K562 (cell line): ENCODE measurements around the gene MATN4. TPM values are rescaled to one million over a fixed set of nuclear protein-coding genes. Genes with fewer than 3 reads are reported as not detected.

Source experiments
- ATAC-seq: fragments of 200-7000 bp; cut with Tn5 transposase; 3 replicates; pipeline ENCODE4 v1.9.1; 2020; ENCODE audit warnings: moderate library complexity
- BruUV-seq: library from RNA; stranded (reverse); fragments of 400-500 nt; replicated peaks from 2 replicates; lab custom pipeline; 2021; lab: Mats Ljungman, UMichigan
- CTCF ChIA-PET: fragments of 300-600 bp; formaldehyde crosslinking; extraction: SDS; loops from one replicate; lab custom pipeline; 2021; ENCODE audit warnings: low intra/inter-chr PET ratio; lab: Yijun Ruan, JAX
- POLR2A ChIA-PET: fragments of 300-600, 350-650 bp; sonication (Branson Sonifier 250); formaldehyde crosslinking; extraction: SDS; loops from one replicate; lab custom pipeline; 2021; ENCODE audit warnings: antibody characterized with exemption, inconsistent platforms; lab: Yijun Ruan, JAX
- DNase-seq, 4 experiments: peaks; one replicate each; pipeline versions ENCODE4 v3.0.0 to v3.0.0-alpha.2; 2011 to 2018; ENCODE audit warnings: low spot score in 3 of 4, mixed read lengths in 3 of 4; ENCODE audit errors: extremely low read depth in 1 of 4
- FAIRE-seq: peaks from 2 replicates; lab custom pipeline; 2011; peaks lifted over from hg19 to GRCh38; lab: Jason Lieb, UNC
- H2AFZ ChIP-seq: 2 replicates; pipeline ENCODE4 v1.6.0; 2011; ENCODE audit warnings: low read depth, low read length, control low read depth, inconsistent platforms
- H3K27ac ChIP-seq: fragments of 200-600 bp; 3 replicates; pipeline ENCODE4 v1.8.0; 2011; ENCODE audit warnings: low read depth, mild to moderate bottlenecking, control low read depth, inconsistent platforms, low read length, moderate library complexity, mixed read lengths; ENCODE audit errors: extremely low read depth
- H3K27me3 ChIP-seq, 2 experiments: fragments of 300-600 bp in 1 of 2; 2 replicates in 1 of 2; 3 replicates in 1 of 2; pipeline versions ENCODE4 v1.6.0 to v1.8.0; 2011; ENCODE audit warnings: inconsistent platforms in 2 of 2, low read length in 2 of 2, mild to moderate bottlenecking in 1 of 2, mixed read lengths in 1 of 2, moderate library complexity in 1 of 2; ENCODE audit not compliant: control insufficient read depth in 2 of 2, insufficient read depth in 2 of 2
- H3K36me3 ChIP-seq: fragments of 300-600 bp; 3 replicates; pipeline ENCODE4 v1.8.0; 2011; ENCODE audit warnings: mild to moderate bottlenecking, low read length, inconsistent platforms; ENCODE audit not compliant: control insufficient read depth, insufficient read depth
- H3K4me1 ChIP-seq, 2 experiments: fragments of 200-600 bp in 1 of 2; replicated peaks in 1 of 2; 2 replicates in 1 of 2; 3 replicates in 1 of 2; pipeline versions ENCODE4 v1.5.1 to v1.8.0; 2011; ENCODE audit warnings: inconsistent platforms in 2 of 2, low read length in 2 of 2, mild to moderate bottlenecking in 1 of 2, mixed read lengths in 1 of 2, moderate library complexity in 1 of 2; ENCODE audit not compliant: control insufficient read depth in 2 of 2, insufficient read depth in 2 of 2
- H3K4me2 ChIP-seq: 2 replicates; pipeline ENCODE4 v1.6.1; 2011; ENCODE audit warnings: low read length, control low read depth, inconsistent platforms, mixed read lengths; ENCODE audit not compliant: insufficient read depth
- H3K4me3 ChIP-seq: fragments of 200-600 bp; sonication (generic), shearing (Covaris generic); 2 replicates; pipeline ENCODE4 v1.5.1; 2016; ENCODE audit warnings: control low read depth, inconsistent platforms
- H3K79me2 ChIP-seq: fragments of 200-600 bp; 3 replicates; pipeline ENCODE4 v1.8.0; 2011; ENCODE audit warnings: low read length, inconsistent platforms; ENCODE audit not compliant: control insufficient read depth, insufficient read depth
- H3K9ac ChIP-seq, 2 experiments: 2 replicates each; pipeline versions ENCODE4 v1.6.0 to v1.6.1; 2011; ENCODE audit warnings: low read depth in 2 of 2, low read length in 2 of 2, control low read depth in 1 of 2, inconsistent platforms in 1 of 2, mild to moderate bottlenecking in 1 of 2, mixed read lengths in 1 of 2; ENCODE audit not compliant: insufficient read depth in 1 of 2
- H3K9me1 ChIP-seq: one replicate; pipeline ENCODE4 v1.6.0; 2011; ENCODE audit warnings: inconsistent platforms, mild to moderate bottlenecking, low read length, moderate library complexity; ENCODE audit not compliant: control insufficient read depth, insufficient read depth
- H3K9me3 ChIP-seq: replicated peaks from 2 replicates; pipeline ENCODE4 v1.5.1; 2011; ENCODE audit warnings: low read depth, low read length, inconsistent platforms; ENCODE audit not compliant: control insufficient read depth, insufficient read depth
- H4K20me1 ChIP-seq: replicated peaks from 2 replicates; pipeline ENCODE4 v1.6.1; 2011; ENCODE audit warnings: low read length, inconsistent platforms, mixed read lengths; ENCODE audit not compliant: control insufficient read depth, insufficient read depth
- FOXA1 ChIP-seq: fragments of 450-650 bp; IDR thresholded peaks from 2 replicates; pipeline ENCODE4 v1.6.1; 2016; ENCODE audit warnings: mild to moderate bottlenecking, borderline replicate concordance
- SIN3A ChIP-seq, 2 experiments: fragments of 150-350 bp in 1 of 2; IDR thresholded peaks; 2 replicates each; pipeline ENCODE4 v1.6.1; 2011 to 2016; ENCODE audit warnings: borderline replicate concordance in 2 of 2, low read depth in 2 of 2, low read length in 2 of 2, mild to moderate bottlenecking in 2 of 2, moderate library complexity in 2 of 2; ENCODE audit not compliant: control insufficient read depth in 1 of 2
- WGBS: fragments of 100-300 bp; shearing (Covaris generic); methylation state at CpG from one replicate; pipeline ENCODE4 v1.1.6; 2016; ENCODE audit warnings: low coverage, mixed read lengths; ENCODE audit not compliant: insufficient coverage; ENCODE audit errors: missing lambda C conversion rate; 5-methylcytosine and 5-hydroxymethylcytosine counted together
- in situ Hi-C: fragments of 300-500 bp; cut with MboI; formaldehyde crosslinking; loops from 4 replicates; pipeline ENCODE4 v1.15.0; 2018; ENCODE audit warnings: inconsistent platforms, mixed read lengths
- intact Hi-C: fragments of 100-400 bp; cut with micrococcal nuclease; formaldehyde crosslinking; loops from 2 replicates; pipeline ENCODE4 v1.14.2; 2022
- polyA plus RNA-seq, 8 experiments: library from polyadenylated mRNA; depleted of rRNA in 4 of 8; stranded (reverse) in 5 of 8; unstranded in 3 of 8; fragments of >200 nt; fragmentation: Nextera tagmentation in 2 of 8; fragmentation: Illumina TruSeq in 1 of 8; extraction: Ambion mirVana in 2 of 8; extraction: Trizol in 1 of 8; gene quantifications; 2 replicates each; pipeline versions ENCODE4 v1.2.1 to v1.2.3, GENCODE V29; 2011 to 2014; ENCODE audit warnings: inconsistent platforms in 1 of 8, missing spikeins in 1 of 8
- total RNA-seq, 7 experiments: library from RNA; depleted of rRNA in 6 of 7; stranded (reverse); fragments of >200 nt in 6 of 7; fragmentation: Illumina TruSeq in 2 of 7; extraction: Trizol in 2 of 7; gene quantifications; 2 replicates each; pipeline versions ENCODE4 v1.2.1 to v1.2.3, GENCODE V29; 2011 to 2021; ENCODE audit warnings: low replicate concordance in 1 of 7

MATN4 gene
- total and polyA plus RNA-seq, 9 of the 15 experiments (the other 6 are each of a cell fraction or from before 2014, with no cell fraction given) = 0.09 TPM; not detected in 8

DNA sequence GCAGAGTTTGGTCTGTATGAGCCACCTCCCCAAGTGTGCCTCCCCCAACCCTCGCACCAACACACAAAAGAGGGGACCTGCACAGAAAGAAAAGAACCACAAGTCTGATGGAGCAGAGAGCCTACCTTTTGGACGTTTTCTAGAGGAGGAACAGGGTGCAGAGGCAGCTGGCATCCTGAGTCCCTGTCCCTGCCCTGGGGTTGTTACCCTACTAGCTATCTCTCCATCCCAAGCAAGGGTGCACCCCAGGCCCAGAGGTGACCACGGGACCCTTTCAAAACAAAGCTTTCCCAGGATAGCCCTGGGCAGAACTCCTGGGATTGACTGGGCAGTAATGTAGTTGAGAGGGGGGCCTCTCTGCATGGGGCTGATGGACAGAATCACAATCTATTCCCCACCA is 9.7 kb upstream of the MATN4 start:
- POLR2A ChIA-PET = interaction anchor here (0.9 kb wide), 1 partner anchor 132 kb away, joined by 3 read pairs; no protein-coding TSS in a partner anchor
- WGBS = 0% methylated on average over 2 of the region's 3 CpGs
- DNase-seq = no peak
- intact Hi-C loops = loop anchor here (10.0 kb wide), 1 partner anchor 227 kb away; the partner anchor contains the start of gene EPPIN
- Histone ChIP-seq H3K9me1 (no peaks in the 10 kb centered on the region), H3K9me3 (no peaks in the 10 kb centered on the region), H3K79me2 (no peaks in the 10 kb centered on the region), H3K9ac (no peak overlapping the region), H3K27me3 (peaks cover 10 to 36% of the 10 kb centered on the region in 2 experiments; a peak in 4 of 5 replicates), H3K4me3 (no peak overlapping the region), H3K27ac (no peak overlapping the region), H3K4me2 (no peak overlapping the region), H3K4me1 (peaks cover 0 to 11% of the 10 kb centered on the region in 2 experiments; a peak in 2 of 5 replicates), H4K20me1 (no peaks in the 10 kb centered on the region; the same call in 1 of the 2 replicates)
- no peak for FAIRE-seq
- in situ Hi-C loops = no loop called here
- ATAC-seq = no peak
- no peak for TF ChIP-seq FOXA1
- TF ChIP-seq SIN3A (IDR thresholded peaks at IDR 0.05; ENCODE audit: borderline replicate concordance in 2 of 2, control insufficient read depth in 1 of 2, low read depth in 2 of 2, low read length in 2 of 2) = no peak
- TF ChIP-seq, all 486 proteins: peak for 0
- CTCF ChIA-PET = interaction anchor here (0.8 kb wide), 1 partner anchor 453 kb away, joined by 3 read pairs; no protein-coding TSS in a partner anchor
- H3K36me3 ChIP-seq = no peaks in the 10 kb centered on the region
- H2AFZ ChIP-seq = no peak overlapping the region
- BruUV-seq = no TSS peak
